ENCODE results near the gene PPDPF. TPM values are rescaled to one million over a fixed set of nuclear protein-coding genes. Genes with fewer than 3 reads are reported as not detected.

The PPDPF gene
- total RNA-seq, 1 experiment from 2014 or later, result 149 TPM

DNA sequence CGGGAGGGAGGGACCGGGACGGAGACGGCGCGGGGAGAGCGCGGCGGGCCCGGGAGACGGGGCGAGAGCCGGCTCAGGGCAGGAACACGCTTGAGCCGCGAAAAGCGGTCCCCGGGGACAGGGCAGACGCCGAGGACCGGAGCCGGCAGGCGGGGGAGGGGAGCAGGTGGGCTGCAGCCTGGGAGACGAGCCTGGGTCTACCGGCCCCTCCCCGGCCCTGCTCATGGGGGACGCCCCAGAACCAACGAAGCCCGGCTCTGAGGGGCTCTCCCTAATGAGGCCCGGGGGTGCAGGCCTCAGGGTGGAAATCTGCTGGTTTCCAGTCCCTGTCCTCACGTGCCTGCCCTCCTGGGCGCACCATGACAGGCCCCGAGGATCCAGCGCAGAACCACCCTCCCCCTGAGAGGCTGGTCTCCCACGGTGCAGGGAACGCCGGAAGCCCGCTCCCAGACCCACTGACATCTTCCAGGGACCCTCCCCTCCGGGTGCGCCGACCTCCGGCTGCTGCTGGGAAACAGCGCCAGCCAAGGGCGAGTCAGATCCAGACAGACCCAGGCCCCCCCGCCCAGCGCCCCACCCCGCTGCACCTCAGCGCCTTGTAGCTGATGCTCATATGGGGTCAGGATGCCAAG is 21.1 kb upstream of the PPDPF start:
- H3K4me3 Mint-ChIP-seq, result peak overlapping the region; percentile 43 to 70; a peak in 3 of 5 replicates
- no peak overlapping the region for H2BK12ac ChIP-seq (ENCODE audit: insufficient read length, low read depth, low read length)
- H3K4ac ChIP-seq (ENCODE audit: low read depth, low read length), result no peak overlapping the region
- TF ChIP-seq CTCF (conservative IDR thresholded peaks at IDR 0.05), result no peak
- H3K4me1 Mint-ChIP-seq, result peaks cover 4 to 10% of the 10 kb centered on the region in 2 experiments; a peak in 3 of 4 replicates
- H3K9me3 Mint-ChIP-seq, result no peaks in the 10 kb centered on the region; a peak in 1 of 5 replicates
- DNase-seq, result peak; percentile 46
- H4K5ac ChIP-seq (ENCODE audit: insufficient read length, low read depth, low read length), result no peak overlapping the region
- no peak overlapping the region for H3K9ac ChIP-seq (ENCODE audit: extremely low read depth, insufficient read length, low read length)
- H3K4me2 ChIP-seq (ENCODE audit: insufficient read depth, insufficient read length, low read length), result peak overlapping the region; percentile 34
- no peak overlapping the region for H2AFZ ChIP-seq (ENCODE audit: low read length)
- no peak overlapping the region for H4K8ac ChIP-seq (replicated peaks; ENCODE audit: insufficient read length, low read depth, low read length)
- peaks cover 57% of the 10 kb centered on the region for H3K27me3 Mint-ChIP-seq (ENCODE audit: low read depth)
- no peaks in the 10 kb centered on the region for H3K79me1 ChIP-seq (ENCODE audit: insufficient read depth, low read depth, low read length, poor library complexity, severe bottlenecking)
- no peaks in the 10 kb centered on the region for H3K9me3 ChIP-seq (ENCODE audit: control insufficient read depth, low read depth, low read length)
- H3K23ac ChIP-seq (ENCODE audit: insufficient read length, low read depth, low read length), result no peak overlapping the region
- H3K27me3 ChIP-seq (ENCODE audit: insufficient read depth, low read length), result peaks cover 4% of the 10 kb centered on the region; the same call in 1 of the 2 replicates
- H3K14ac ChIP-seq (ENCODE audit: insufficient read depth, low read length), result no peak overlapping the region
- no peak overlapping the region for H2BK120ac ChIP-seq (ENCODE audit: low read depth, low read length, poor library complexity, severe bottlenecking)
- H2BK20ac ChIP-seq (ENCODE audit: low read depth, low read length, poor library complexity, severe bottlenecking), result no peak overlapping the region
- H3K79me2 ChIP-seq (ENCODE audit: insufficient read depth, low read length), result no peaks in the 10 kb centered on the region
- H2BK5ac ChIP-seq (ENCODE audit: insufficient read length, low read length), result no peak overlapping the region
- peaks cover 0 to 6% (median 0%) of the 10 kb centered on the region in 3 experiments; a peak in 1 of 7 replicates for H3K36me3 Mint-ChIP-seq (ENCODE audit: insufficient read depth in 1 of 3, low read depth in 3 of 3)
- H3K56ac ChIP-seq (ENCODE audit: insufficient read length, low read depth, low read length), result no peak overlapping the region
- no CpG with 5 or more reads among the region's 48 CpGs for WGBS (ENCODE audit: extremely low coverage, insufficient read length, low lambda C conversion rate)
- H3K27ac ChIP-seq (ENCODE audit: insufficient read length, low read depth, low read length), result no peak overlapping the region
- H2AK5ac ChIP-seq (ENCODE audit: insufficient read length, low read length), result no peak overlapping the region
- no peaks in the 10 kb centered on the region for H3K4me1 ChIP-seq (ENCODE audit: insufficient read depth, low read length)
- H4K91ac ChIP-seq (ENCODE audit: insufficient read length, low read depth, low read length), result no peak overlapping the region
- peaks cover 5% of the 10 kb centered on the region for H3K23me2 ChIP-seq (ENCODE audit: insufficient read length, low read depth, low read length, poor library complexity, severe bottlenecking)
- peaks cover 2% of the 10 kb centered on the region for H4K20me1 ChIP-seq (ENCODE audit: control insufficient read depth, insufficient read depth, insufficient read length)
- no peak overlapping the region for H3K27ac Mint-ChIP-seq
- H3T11ph ChIP-seq (ENCODE audit: low read length), result no peak overlapping the region
- no peak overlapping the region for H3K18ac ChIP-seq (ENCODE audit: insufficient read length, low read depth, low read length)
- no peak overlapping the region for H2BK15ac ChIP-seq (ENCODE audit: low read depth, low read length)
